IMR-90 (cell line): Measurements from ENCODE around the gene MOB4. TPM values are rescaled to one million over a fixed set of nuclear protein-coding genes. Genes with fewer than 3 reads are reported as not detected.

Experiments used
- ATAC-seq: fragments of 200-7000 bp; cut with Tn5 transposase; 2 replicates; pipeline ENCODE4 v1.9.1; 2020; ENCODE audit warnings: low read depth, mild to moderate bottlenecking, moderate library complexity
- BruUV-seq: library from RNA; stranded (reverse); fragments of 400-500 nt; replicated peaks from 2 replicates; lab custom pipeline; 2021; lab: Mats Ljungman, UMichigan
- CTCF ChIA-PET: fragments of 300-600 bp; formaldehyde crosslinking; extraction: SDS; loops from one replicate; lab custom pipeline; 2021; ENCODE audit warnings: antibody characterized with exemption; lab: Yijun Ruan, JAX
- POLR2A ChIA-PET: fragments of 300-600 bp; sonication (Branson Sonifier 250); formaldehyde crosslinking; loops from one replicate; lab custom pipeline; 2022; ENCODE audit warnings: antibody characterized with exemption; ENCODE audit not compliant: unreplicated experiment; lab: Charles Lee
- DNase-seq: peaks from one replicate; pipeline ENCODE4 v3.0.0; 2013
- H2AFZ ChIP-seq: replicated peaks from 2 replicates; pipeline ENCODE3; 2013; ENCODE audit warnings: low read length, mild to moderate bottlenecking; ENCODE audit not compliant: poor library complexity
- H2AK5ac ChIP-seq: 2 replicates; pipeline ENCODE4 v1.6.1; 2013; ENCODE audit warnings: low read depth, low read length, inconsistent platforms
- H2AK9ac ChIP-seq: replicated peaks from 2 replicates; pipeline ENCODE3; 2013; ENCODE audit warnings: mild to moderate bottlenecking, low read depth, low read length, moderate library complexity; ENCODE audit not compliant: poor library complexity
- H2BK120ac ChIP-seq: 2 replicates; pipeline ENCODE4 v1.6.1; 2013; ENCODE audit warnings: low read depth, low read length, inconsistent platforms
- H2BK15ac ChIP-seq: 3 replicates; pipeline ENCODE4 v1.6.1; 2013; ENCODE audit warnings: low read depth, low read length, inconsistent platforms
- H2BK20ac ChIP-seq: 2 replicates; pipeline ENCODE4 v1.6.1; 2013; ENCODE audit warnings: low read depth, mild to moderate bottlenecking, inconsistent platforms, low read length, moderate library complexity
- H2BK5ac ChIP-seq: 2 replicates; pipeline ENCODE4 v1.6.1; 2013; ENCODE audit warnings: mild to moderate bottlenecking, low read depth, low read length, inconsistent platforms; ENCODE audit not compliant: poor library complexity, severe bottlenecking
- H3K14ac ChIP-seq: replicated peaks from 2 replicates; pipeline ENCODE4 v1.6.1; 2013; ENCODE audit warnings: low read depth, low read length, inconsistent platforms
- H3K18ac ChIP-seq: 2 replicates; pipeline ENCODE4 v1.6.1; 2013; ENCODE audit warnings: low read depth, low read length, control low read depth
- H3K23ac ChIP-seq: 2 replicates; pipeline ENCODE4 v1.6.1; 2013; ENCODE audit warnings: low read depth, low read length, inconsistent platforms
- H3K27ac ChIP-seq: 2 replicates; pipeline ENCODE4 v1.5.1; 2013; ENCODE audit warnings: mild to moderate bottlenecking, control low read depth, low read length; ENCODE audit not compliant: insufficient read depth
- H3K27me3 ChIP-seq: 2 replicates; pipeline ENCODE4 v1.6.1; 2013; ENCODE audit warnings: low read length; ENCODE audit not compliant: control insufficient read depth, insufficient read depth
- H3K36me3 ChIP-seq: 2 replicates; pipeline ENCODE4 v1.6.1; 2013; ENCODE audit warnings: low read length, mixed read lengths; ENCODE audit not compliant: control insufficient read depth, insufficient read depth
- H3K4ac ChIP-seq: 2 replicates; pipeline ENCODE4 v1.6.1; 2013; ENCODE audit warnings: low read depth, low read length, inconsistent platforms
- H3K4me1 ChIP-seq: 2 replicates; pipeline ENCODE4 v1.6.1; 2013; ENCODE audit warnings: low read length, mixed read lengths; ENCODE audit not compliant: control insufficient read depth, insufficient read depth
- H3K4me2 ChIP-seq: 2 replicates; pipeline ENCODE4 v1.6.1; 2013; ENCODE audit warnings: low read depth, mild to moderate bottlenecking, control low read depth, low read length, moderate library complexity
- H3K4me3 ChIP-seq: 2 replicates; pipeline ENCODE4 v1.5.1; 2013; ENCODE audit warnings: low read depth, mild to moderate bottlenecking, control low read depth, low read length, moderate library complexity; ENCODE audit not compliant: insufficient read depth
- H3K56ac ChIP-seq: 2 replicates; pipeline ENCODE4 v1.6.1; 2013; ENCODE audit warnings: low read length, inconsistent platforms; ENCODE audit not compliant: insufficient read depth; ENCODE audit errors: extremely low read depth
- H3K79me1 ChIP-seq, 2 experiments: 2 replicates each; pipeline ENCODE4 v1.6.1; 2013; ENCODE audit warnings: low read length in 2 of 2, inconsistent platforms in 1 of 2, low read depth in 1 of 2
- H3K9ac ChIP-seq: 2 replicates; pipeline ENCODE4 v1.6.1; 2013; ENCODE audit warnings: low read depth, low read length, control low read depth
- H3K9me1 ChIP-seq: 2 replicates; pipeline ENCODE4 v1.6.1; 2013; ENCODE audit warnings: low read length, inconsistent platforms; ENCODE audit not compliant: insufficient read depth
- H3K9me3 ChIP-seq: 2 replicates; pipeline ENCODE4 v1.6.1; 2013; ENCODE audit warnings: low read length; ENCODE audit not compliant: control insufficient read depth, insufficient read depth
- H4K20me1 ChIP-seq: 2 replicates; pipeline ENCODE4 v1.6.1; 2013; ENCODE audit warnings: low read length, inconsistent platforms; ENCODE audit not compliant: insufficient read depth
- H4K5ac ChIP-seq: 2 replicates; pipeline ENCODE4 v1.6.1; 2013; ENCODE audit warnings: mild to moderate bottlenecking, low read depth, low read length, control low read depth
- H4K8ac ChIP-seq, 2 experiments: 2 replicates each; pipeline ENCODE4 v1.6.1; 2013; ENCODE audit warnings: low read depth in 2 of 2, low read length in 2 of 2, control low read depth in 1 of 2, inconsistent platforms in 1 of 2
- H4K91ac ChIP-seq: 2 replicates; pipeline ENCODE4 v1.6.1; 2013; ENCODE audit warnings: low read depth, low read length, inconsistent platforms; ENCODE audit not compliant: insufficient read depth
- CEBPB ChIP-seq: IDR thresholded peaks from 2 replicates; pipeline ENCODE4 v1.6.1; 2012; ENCODE audit warnings: low read depth, low read length, improper control_type of control experiment
- MAFK ChIP-seq: IDR thresholded peaks from 2 replicates; pipeline ENCODE4 v1.6.1; 2012; ENCODE audit warnings: low read depth, low read length, improper control_type of control experiment
- POLR2A ChIP-seq: IDR thresholded peaks from 2 replicates; pipeline ENCODE4 v1.6.1; 2012; ENCODE audit warnings: mild to moderate bottlenecking, low read depth, low read length
- RAD21 ChIP-seq: IDR thresholded peaks from 2 replicates; pipeline ENCODE4 v1.6.1; 2012; ENCODE audit warnings: low read length, improper control_type of control experiment
- RFX5 ChIP-seq: IDR thresholded peaks from 2 replicates; pipeline ENCODE4 v1.8.0; 2012; ENCODE audit warnings: low read depth, mild to moderate bottlenecking, low read length, moderate library complexity
- WGBS, 2 experiments: methylation state at CpG; one replicate each; pipeline versions ENCODE4 v1.1.5 to v1.1.7; 2013; ENCODE audit warnings: missing lambda C conversion rate in 2 of 2; ENCODE audit not compliant: insufficient read length in 1 of 2; ENCODE audit errors: extremely low coverage in 2 of 2; 5-methylcytosine and 5-hydroxymethylcytosine counted together
- dilution Hi-C: fragments of 300-500 bp; cut with HindIII; formaldehyde crosslinking; loops from one replicate; pipeline ENCODE4 v1.14.3; 2018; ENCODE audit warnings: low sequenced_read_pairs; ENCODE audit not compliant: unreplicated experiment
- in situ Hi-C: fragments of 300-500 bp; cut with MboI; formaldehyde crosslinking; loops from 3 replicates; pipeline ENCODE4 v1.14.3; 2019; ENCODE audit warnings: low sequenced_read_pairs, inconsistent platforms, mixed read lengths
- intact Hi-C: fragments of 100-400 bp; cut with micrococcal nuclease; formaldehyde crosslinking; loops from 2 replicates; pipeline ENCODE4 v1.10.0; 2022
- microRNA-seq, 2 experiments: library from miRNA; stranded (forward) in 1 of 2; unstranded in 1 of 2; fragments of 10-50 nt in 1 of 2; fragments of <30 nt in 1 of 2; gene quantifications in 1 of 2; microRNA quantifications in 1 of 2; one replicate each; pipeline versions ENCODE3 to v1.1.0; 2013 to 2020; ENCODE audit not compliant: insufficient read depth in 1 of 2, insufficient read length in 1 of 2, unreplicated experiment in 1 of 2
- polyA plus RNA-seq, 3 experiments: library from polyadenylated mRNA; depleted of rRNA; stranded (reverse); fragments of >200 nt; gene quantifications; 2 replicates each; pipeline ENCODE4 v1.2.3, GENCODE V29; 2012; ENCODE audit warnings: low replicate concordance in 1 of 3
- small RNA-seq, 5 experiments: library from RNA; depleted of rRNA; stranded (forward); fragments of <200 nt; gene quantifications; one replicate each; pipeline ENCODE3, GENCODE V24; 2012
- total RNA-seq: library from RNA; depleted of rRNA; stranded (reverse); fragments of >200 nt; gene quantifications from 2 replicates; pipeline ENCODE4 v1.2.3, GENCODE V29; 2012; rRNA removed
- TF ChIP-seq, protein P1 (sequence below): fragments of 150-350 bp; IDR thresholded peaks from 2 replicates; pipeline ENCODE4 v1.6.1; 2017; ENCODE audit warnings: mild to moderate bottlenecking, antibody characterized with exemption, low read length, low read depth

MOB4 gene
- total and polyA plus RNA-seq, 2 of the 4 experiments (the other 2 are of a cell fraction): 34.8 to 36.0 TPM

- H3K27me3 ChIP-seq: no peaks in the 10 kb centered on the region
- H2AK5ac ChIP-seq: no peak overlapping the region
- H3K23ac ChIP-seq: no peak overlapping the region
- H3K27ac ChIP-seq: no peak overlapping the region
- H3K9ac ChIP-seq: no peak overlapping the region
- H3K4me2 ChIP-seq: no peak overlapping the region
- no TSS peak for BruUV-seq
- H3K36me3 ChIP-seq: no peaks in the 10 kb centered on the region
- CTCF ChIA-PET: interaction anchor here (0.6 kb wide), 1 partner anchor 72 kb away, joined by 5 read pairs; no protein-coding TSS in a partner anchor
- no peak overlapping the region for H3K56ac ChIP-seq
- WGBS, 2 experiments: no CpG with 5 or more reads among the region's 2 CpGs
- intact Hi-C loops: no loop called here
- H3K9me1 ChIP-seq: no peaks in the 10 kb centered on the region
- H2BK20ac ChIP-seq: no peak overlapping the region
- H3K4me1 ChIP-seq: peaks cover 2% of the 10 kb centered on the region; the same call in 1 of the 2 replicates
- H3K79me1 ChIP-seq: no peaks in the 10 kb centered on the region
- ATAC-seq (no peak), DNase-seq (no peak)
- H3K9me3 ChIP-seq: no peaks in the 10 kb centered on the region
- H3K4ac ChIP-seq: no peak overlapping the region
- POLR2A ChIA-PET: no interaction called here
- no peak overlapping the region for H2BK120ac ChIP-seq
- no peak overlapping the region for H4K91ac ChIP-seq
- no peaks in the 10 kb centered on the region for H4K20me1 ChIP-seq
- H2AK9ac ChIP-seq: no peak overlapping the region
- no peak overlapping the region for H4K8ac ChIP-seq
- H3K14ac ChIP-seq: no peak overlapping the region
- no peak overlapping the region for H2BK5ac ChIP-seq
- H2AFZ ChIP-seq: no peak overlapping the region
- dilution Hi-C loops: no loop called here
- in situ Hi-C loops: no loop called here
- H3K18ac ChIP-seq: no peak overlapping the region
- H4K5ac ChIP-seq: no peak overlapping the region
- H3K4me3 ChIP-seq: no peak overlapping the region
- TF ChIP-seq MAFK (no peak), RFX5 (no peak), CEBPB (no peak), POLR2A (no peak), RAD21 (no peak)
- TF ChIP-seq, protein P1, sequence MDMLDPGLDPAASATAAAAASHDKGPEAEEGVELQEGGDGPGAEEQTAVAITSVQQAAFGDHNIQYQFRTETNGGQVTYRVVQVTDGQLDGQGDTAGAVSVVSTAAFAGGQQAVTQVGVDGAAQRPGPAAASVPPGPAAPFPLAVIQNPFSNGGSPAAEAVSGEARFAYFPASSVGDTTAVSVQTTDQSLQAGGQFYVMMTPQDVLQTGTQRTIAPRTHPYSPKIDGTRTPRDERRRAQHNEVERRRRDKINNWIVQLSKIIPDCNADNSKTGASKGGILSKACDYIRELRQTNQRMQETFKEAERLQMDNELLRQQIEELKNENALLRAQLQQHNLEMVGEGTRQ: no peak
- H2BK15ac ChIP-seq: no peak overlapping the region
Measured at GRCh38 chr2:197601726-197602125, 85.9 kb downstream of the MOB4 start.

Small RNA genes lying within 50 kb of the gene (microRNA-seq; reads per million reads assigned to microRNA genes)
- not detected for gene AC020550.1 (ENCODE audit: insufficient read depth, insufficient read length)

Small RNA genes lying within 50 kb of the gene (small RNA-seq; reads per million reads assigned to genes)
- 0 reads per million in 5 experiments for gene AC020550.1

Other genes with a start within 250 kb of the MOB4 start
- 11.7 and 15.6 TPM in 2 replicates for gene ANKRD44, start 205.3 kb upstream of the MOB4 start, total RNA-seq
- gene ANKRD44, start 205.3 kb upstream of the MOB4 start, polyA plus RNA-seq (2012; rRNA removed): 5.2 and 22.8 TPM in 2 replicates
- gene SF3B1, start 81.0 kb upstream of the MOB4 start, total RNA-seq: 706 and 942 TPM in 2 replicates
- 213 and 326 TPM in 2 replicates for gene SF3B1, start 81.0 kb upstream of the MOB4 start, polyA plus RNA-seq (2012; rRNA removed)
- 28.7 and 64.2 TPM in 2 replicates for gene COQ10B, start 62.5 kb upstream of the MOB4 start, total RNA-seq
- 6.3 and 9.5 TPM in 2 replicates for gene COQ10B, start 62.5 kb upstream of the MOB4 start, polyA plus RNA-seq (2012; rRNA removed)
- 171 and 374 TPM in 2 replicates for gene HSPD1, start 16.2 kb upstream of the MOB4 start, total RNA-seq
- 147 and 171 TPM in 2 replicates for gene HSPD1, start 16.2 kb upstream of the MOB4 start, polyA plus RNA-seq (2012; rRNA removed)
- 13.3 and 60.3 TPM in 2 replicates for gene HSPE1, start 15.7 kb upstream of the MOB4 start, total RNA-seq
- 93.6 and 106 TPM in 2 replicates for gene HSPE1, start 15.7 kb upstream of the MOB4 start, polyA plus RNA-seq (2012; rRNA removed)
- 2.3 and 2.5 TPM in 2 replicates for gene RFTN2, start 159.5 kb downstream of the MOB4 start, total RNA-seq
- gene RFTN2, start 159.5 kb downstream of the MOB4 start, polyA plus RNA-seq (2012; rRNA removed): 0.44 and 0.73 TPM in 2 replicates
- 3.8 and 3.9 TPM in 2 replicates for gene MARS2, start 189.3 kb downstream of the MOB4 start, total RNA-seq
- 2.9 and 3.4 TPM in 2 replicates for gene MARS2, start 189.3 kb downstream of the MOB4 start, polyA plus RNA-seq (2012; rRNA removed)